IPS DF 4.7 (cell line): ENCODE results near the gene PLXNB2.

Experiments
- DNase-seq: peaks from one replicate; pipeline ENCODE4 v3.0.0-alpha.2; 2013; ENCODE audit warnings: low spot score; ENCODE audit errors: extremely low read depth

Gene PLXNB2

GRCh38 chr22:50299785-50300619 is 7.4 kb downstream of the PLXNB2 start:
- DNase-seq, result no peak

GRCh38 chr22:50298937-50299784 is 8.3 kb downstream of the PLXNB2 start:
- DNase-seq, result no peak

- DNase-seq, result no peak
Measured at GRCh38 chr22:50298266-50298637, 9.2 kb downstream of the PLXNB2 start.

GRCh38 chr22:50297510-50298265 is 9.8 kb downstream of the PLXNB2 start:
- no peak for DNase-seq

- DNase-seq, result no peak
Measured at GRCh38 chr22:50296658-50297490, 10.6 kb downstream of the PLXNB2 start.

- DNase-seq, result no peak
Measured at GRCh38 chr22:50294319-50294656, 13.2 kb downstream of the PLXNB2 start.

GRCh38 chr22:50293441-50294318 is 13.8 kb downstream of the PLXNB2 start:
- no peak for DNase-seq

GRCh38 chr22:50292643-50293440 is 14.6 kb downstream of the PLXNB2 start:
- DNase-seq, result no peak

- no peak for DNase-seq
Measured at GRCh38 chr22:50289942-50290630, 17.4 kb downstream of the PLXNB2 start.

GRCh38 chr22:50289151-50289941 is 18.1 kb downstream of the PLXNB2 start:
- DNase-seq, result no peak

GRCh38 chr22:50287731-50288130 is 19.7 kb downstream of the PLXNB2 start:
- DNase-seq, result no peak

- DNase-seq, result no peak
Measured at GRCh38 chr22:50286701-50287318, 20.6 kb downstream of the PLXNB2 start.

- no peak for DNase-seq
Measured at GRCh38 chr22:50286275-50286674, 21.2 kb downstream of the PLXNB2 start.

GRCh38 chr22:50285568-50286229 is 21.7 kb downstream of the PLXNB2 start:
- DNase-seq, result no peak

- DNase-seq, result no peak
Measured at GRCh38 chr22:50284479-50284878, 23.0 kb downstream of the PLXNB2 start.

- DNase-seq, result no peak
Measured at GRCh38 chr22:50283821-50284220, 23.6 kb downstream of the PLXNB2 start.
